Osteoblast (primary cell): ENCODE results near the gene PHF2. TPM values are rescaled to one million over a fixed set of nuclear protein-coding genes. Genes with fewer than 3 reads are reported as not detected.

Experiments
- DNase-seq: peaks from one replicate; pipeline ENCODE4 v3.0.0; 2011; ENCODE audit warnings: low spot score, mixed read lengths; ENCODE audit not compliant: insufficient read length; ENCODE audit errors: missing footprints
- H2AFZ ChIP-seq: 2 replicates; pipeline ENCODE4 v1.6.0; 2011; ENCODE audit warnings: mild to moderate bottlenecking, low read length
- H3K27ac ChIP-seq: 2 replicates; pipeline ENCODE4 v1.5.1; 2011; ENCODE audit warnings: mild to moderate bottlenecking, low read depth, low read length, moderate library complexity
- H3K27me3 ChIP-seq: 2 replicates; pipeline ENCODE4 v1.6.0; 2012; ENCODE audit warnings: mild to moderate bottlenecking, control low read depth, inconsistent platforms, low read length, moderate library complexity; ENCODE audit not compliant: insufficient read depth
- H3K36me3 ChIP-seq: 2 replicates; pipeline ENCODE4 v1.5.1; 2011; ENCODE audit warnings: mild to moderate bottlenecking, low read length, control low read depth, moderate library complexity; ENCODE audit not compliant: insufficient read depth
- H3K4me1 ChIP-seq: 2 replicates; pipeline ENCODE4 v1.5.1; 2011; ENCODE audit warnings: mild to moderate bottlenecking, low read length, control low read depth, moderate library complexity; ENCODE audit not compliant: insufficient read depth
- H3K4me2 ChIP-seq: 2 replicates; pipeline ENCODE4 v1.6.0; 2011; ENCODE audit warnings: mild to moderate bottlenecking, low read length; ENCODE audit not compliant: insufficient read depth
- H3K4me3 ChIP-seq: fragments of 200-600 bp; sonication (generic); 3 replicates; pipeline ENCODE4 v1.5.1; 2012; ENCODE audit warnings: mild to moderate bottlenecking, low read length, inconsistent platforms; ENCODE audit not compliant: insufficient read depth
- H3K79me2 ChIP-seq: 2 replicates; pipeline ENCODE4 v1.6.0; 2012; ENCODE audit warnings: mild to moderate bottlenecking, low read length, control low read depth, inconsistent platforms; ENCODE audit not compliant: insufficient read depth
- H3K9me3 ChIP-seq: 2 replicates; pipeline ENCODE4 v1.5.1; 2011; ENCODE audit warnings: low read depth, low read length, control low read depth
- H4K20me1 ChIP-seq: 2 replicates; pipeline ENCODE4 v1.6.0; 2012; ENCODE audit warnings: mild to moderate bottlenecking, low read length, control low read depth; ENCODE audit not compliant: insufficient read depth
- total RNA-seq: library from RNA; depleted of rRNA; stranded (reverse); fragments of >200 nt; gene quantifications from 2 replicates; pipeline ENCODE4 v1.2.3, GENCODE V29; 2012
- TF ChIP-seq, protein P1 (sequence below): IDR thresholded peaks from 2 replicates; pipeline ENCODE4 v1.5.1; 2011; ENCODE audit warnings: mild to moderate bottlenecking, low read depth, low read length, moderate library complexity; ENCODE audit errors: extremely low read depth

The PHF2 gene
- total RNA-seq, 1 donor, result 14.8 TPM

DNA sequence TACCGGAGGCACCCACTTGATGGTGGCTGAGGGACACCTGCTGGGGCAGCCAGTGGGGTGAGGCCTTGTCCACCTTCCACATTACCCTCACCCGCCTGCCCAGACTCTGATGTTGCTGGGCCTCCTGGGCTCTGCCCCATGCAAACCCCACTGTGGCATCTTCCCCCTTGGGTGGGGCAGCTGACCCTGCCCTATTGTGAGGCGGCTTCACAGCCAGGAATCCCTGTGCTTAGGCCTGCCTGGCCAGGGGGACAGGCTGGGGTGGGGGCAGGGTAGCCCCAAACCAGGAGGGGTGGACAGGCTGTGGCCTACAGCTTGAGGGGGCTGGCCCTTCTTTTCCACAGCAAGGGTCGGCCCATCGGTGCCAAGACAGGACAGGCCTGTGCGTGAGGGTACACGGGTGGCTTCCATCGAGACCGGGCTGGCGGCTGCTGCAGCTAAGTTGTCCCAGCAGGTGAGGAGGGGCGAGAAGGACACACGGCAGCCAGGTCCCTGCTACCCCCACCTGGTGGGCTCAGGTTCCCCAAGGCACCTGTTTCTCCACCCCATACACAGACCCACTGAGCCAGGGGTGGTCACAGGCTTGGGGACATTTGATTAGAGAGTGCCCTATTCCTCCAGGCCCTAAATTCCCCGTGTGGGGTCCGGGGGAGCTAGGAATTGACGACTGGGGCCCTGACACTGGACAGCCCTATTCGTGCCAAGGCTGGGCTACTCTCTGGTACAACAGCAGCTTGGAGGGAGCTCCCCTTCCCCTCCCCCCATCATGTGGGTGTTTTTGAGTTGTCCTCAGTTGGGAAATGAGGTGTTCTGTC is 99.2 kb downstream of the PHF2 start:
- Histone ChIP-seq H2AFZ (no peak overlapping the region), H4K20me1 (peaks cover 16% of the 10 kb centered on the region), H3K36me3 (peaks cover 4% of the 10 kb centered on the region), H3K27me3 (no peaks in the 10 kb centered on the region), H3K79me2 (no peaks in the 10 kb centered on the region), H3K4me1 (no peaks in the 10 kb centered on the region), H3K4me3 (no peak overlapping the region), H3K27ac (no peak overlapping the region), H3K4me2 (no peak overlapping the region), H3K9me3 (no peaks in the 10 kb centered on the region)
- TF ChIP-seq, protein P1, sequence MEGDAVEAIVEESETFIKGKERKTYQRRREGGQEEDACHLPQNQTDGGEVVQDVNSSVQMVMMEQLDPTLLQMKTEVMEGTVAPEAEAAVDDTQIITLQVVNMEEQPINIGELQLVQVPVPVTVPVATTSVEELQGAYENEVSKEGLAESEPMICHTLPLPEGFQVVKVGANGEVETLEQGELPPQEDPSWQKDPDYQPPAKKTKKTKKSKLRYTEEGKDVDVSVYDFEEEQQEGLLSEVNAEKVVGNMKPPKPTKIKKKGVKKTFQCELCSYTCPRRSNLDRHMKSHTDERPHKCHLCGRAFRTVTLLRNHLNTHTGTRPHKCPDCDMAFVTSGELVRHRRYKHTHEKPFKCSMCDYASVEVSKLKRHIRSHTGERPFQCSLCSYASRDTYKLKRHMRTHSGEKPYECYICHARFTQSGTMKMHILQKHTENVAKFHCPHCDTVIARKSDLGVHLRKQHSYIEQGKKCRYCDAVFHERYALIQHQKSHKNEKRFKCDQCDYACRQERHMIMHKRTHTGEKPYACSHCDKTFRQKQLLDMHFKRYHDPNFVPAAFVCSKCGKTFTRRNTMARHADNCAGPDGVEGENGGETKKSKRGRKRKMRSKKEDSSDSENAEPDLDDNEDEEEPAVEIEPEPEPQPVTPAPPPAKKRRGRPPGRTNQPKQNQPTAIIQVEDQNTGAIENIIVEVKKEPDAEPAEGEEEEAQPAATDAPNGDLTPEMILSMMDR, result no peak
- DNase-seq, result peak; percentile 65

DNA sequence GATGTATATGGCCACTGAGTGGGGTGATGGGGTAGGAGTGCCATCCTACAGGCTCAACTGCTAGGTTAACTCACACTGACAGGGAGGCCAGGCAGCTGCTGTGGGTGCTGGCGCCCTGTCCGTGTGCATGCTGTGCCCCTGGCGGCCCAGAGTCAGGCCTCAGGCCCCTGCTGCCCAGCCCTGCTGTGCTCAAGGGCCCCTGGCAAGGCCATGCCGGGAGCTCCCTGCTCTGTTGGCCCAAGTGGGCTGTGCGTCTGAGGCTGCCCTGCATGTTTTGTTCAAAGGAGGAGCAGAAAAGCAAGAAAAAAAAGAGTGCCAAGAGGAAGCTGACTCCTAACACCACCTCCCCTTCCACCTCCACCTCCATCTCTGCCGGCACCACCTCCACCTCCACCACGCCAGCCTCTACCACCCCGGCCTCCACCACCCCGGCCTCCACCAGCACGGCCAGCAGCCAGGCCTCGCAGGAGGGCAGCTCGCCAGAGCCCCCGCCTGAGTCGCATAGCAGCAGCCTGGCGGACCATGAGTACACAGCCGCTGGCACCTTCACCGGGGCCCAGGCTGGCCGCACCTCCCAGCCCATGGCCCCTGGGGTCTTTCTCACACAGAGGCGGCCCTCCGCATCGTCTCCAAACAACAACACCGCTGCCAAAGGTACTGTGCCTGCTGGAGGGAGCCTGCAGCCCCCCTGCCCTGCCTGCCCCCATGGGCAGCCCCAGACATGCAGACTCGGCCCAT is 100.1 kb downstream of the PHF2 start:
- Histone ChIP-seq H3K36me3 (peaks cover 4% of the 10 kb centered on the region), H3K27me3 (no peaks in the 10 kb centered on the region), H2AFZ (no peak overlapping the region), H3K4me2 (no peak overlapping the region), H3K79me2 (no peaks in the 10 kb centered on the region), H3K4me3 (no peak overlapping the region), H3K27ac (no peak overlapping the region), H3K9me3 (no peaks in the 10 kb centered on the region), H4K20me1 (peaks cover 11% of the 10 kb centered on the region), H3K4me1 (no peaks in the 10 kb centered on the region)
- DNase-seq, result no peak
- TF ChIP-seq, protein P1, result no peak

DNA sequence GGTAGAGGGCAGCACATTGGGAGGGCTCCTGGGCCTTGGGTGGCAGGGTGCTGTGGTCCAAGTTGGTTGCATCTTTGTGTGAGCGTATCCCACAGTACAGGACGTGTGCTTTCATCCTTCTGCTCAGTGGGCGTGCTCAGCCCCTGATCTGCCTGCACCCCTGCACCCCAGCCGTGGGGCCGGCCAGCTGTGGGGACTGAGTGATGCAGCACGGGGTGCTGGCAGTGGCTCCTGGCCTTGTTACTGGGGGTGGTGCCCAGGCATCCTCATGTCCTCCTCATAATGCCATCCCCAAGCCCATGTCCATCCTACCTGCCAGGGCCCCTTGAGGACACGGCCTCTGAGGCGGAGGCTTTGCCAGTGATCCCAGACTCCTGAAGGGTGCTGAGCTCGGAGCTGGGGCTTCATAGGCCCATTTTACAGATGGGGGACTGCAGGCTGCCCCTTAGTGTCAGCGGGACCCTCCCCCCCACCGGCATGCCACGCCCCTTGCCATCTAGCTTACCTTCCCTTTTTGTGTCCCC is 100.7 kb downstream of the PHF2 start:
- H2AFZ ChIP-seq, result no peak overlapping the region
- no peaks in the 10 kb centered on the region for H3K79me2 ChIP-seq
- peaks cover 17% of the 10 kb centered on the region for H4K20me1 ChIP-seq
- no peaks in the 10 kb centered on the region for H3K4me1 ChIP-seq
- H3K27ac ChIP-seq, result no peak overlapping the region
- H3K4me3 ChIP-seq, result no peak overlapping the region
- H3K9me3 ChIP-seq, result no peaks in the 10 kb centered on the region
- no peak overlapping the region for H3K4me2 ChIP-seq
- H3K27me3 ChIP-seq, result no peaks in the 10 kb centered on the region
- TF ChIP-seq, protein P1, result no peak
- peaks cover 4% of the 10 kb centered on the region for H3K36me3 ChIP-seq
- DNase-seq, result no peak

DNA sequence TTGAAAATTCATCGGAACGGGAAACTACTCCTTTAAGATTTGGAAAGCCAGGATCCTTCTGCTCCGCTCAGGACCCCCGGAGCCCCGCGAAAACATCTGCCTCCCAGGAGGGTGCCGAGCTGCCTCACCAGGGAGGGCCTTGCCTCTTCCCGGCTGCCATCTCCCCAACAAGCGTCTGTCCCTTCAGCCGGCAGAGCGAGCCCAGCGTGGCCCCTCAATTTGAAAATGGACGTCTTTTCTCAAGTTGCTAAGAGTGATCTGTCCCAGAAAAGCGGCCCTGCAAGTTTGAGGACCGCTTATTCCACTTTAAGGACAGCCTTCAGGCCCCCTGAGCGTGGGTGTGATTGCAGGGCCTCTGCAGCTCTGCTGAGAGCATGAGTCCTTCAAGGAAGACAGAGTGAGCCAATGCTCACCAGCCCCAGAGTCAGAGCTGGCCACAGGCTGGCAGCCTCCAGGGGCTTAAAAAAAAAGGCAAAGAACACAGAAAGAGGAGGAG is 101.3 kb downstream of the PHF2 start:
- TF ChIP-seq, protein P1, result no peak
- no peak overlapping the region for H3K27ac ChIP-seq
- H3K9me3 ChIP-seq, result no peaks in the 10 kb centered on the region

More for the DNA sequence above, 101.3 kb downstream of the PHF2 start:
- no peaks in the 10 kb centered on the region for H3K27me3 ChIP-seq
- no peaks in the 10 kb centered on the region for H3K79me2 ChIP-seq
- no peak for DNase-seq
- H2AFZ ChIP-seq, result no peak overlapping the region
- H4K20me1 ChIP-seq, result peaks cover 11% of the 10 kb centered on the region
- H3K4me3 ChIP-seq, result no peak overlapping the region
- H3K36me3 ChIP-seq, result peaks cover 4% of the 10 kb centered on the region
- H3K4me2 ChIP-seq, result no peak overlapping the region
- no peaks in the 10 kb centered on the region for H3K4me1 ChIP-seq
